Activated effector memory CD4-positive, alpha-beta T cell treated with anti-CD3 and anti-CD28 coated beads, Interleukin-2, amount 50 U/mL, for 16 hours (primary cell): Measurements from ENCODE around the gene MIEF2.
"Not testable (repeated sequence)": the region's sequence is repeated elsewhere in the genome, so short reads cannot be mapped to it uniquely, and the experiment has no call there.

Source experiments
- DNase-seq: peaks from one replicate; pipeline ENCODE4 v3.0.0-alpha.2; 2020

MIEF2 gene

GRCh38 chr17:18300725-18301480 lies 40.4 kb downstream of the MIEF2 start:
- no peak for DNase-seq

- DNase-seq = not testable (repeated sequence)
Observed at GRCh38 chr17:18303206-18303605, 42.7 kb downstream of the MIEF2 start.

- no peak for DNase-seq
Observed at GRCh38 chr17:18309202-18309601, 48.7 kb downstream of the MIEF2 start.

GRCh38 chr17:18314059-18314730 lies 53.7 kb downstream of the MIEF2 start:
- no peak for DNase-seq

- DNase-seq = peak; percentile 99
Observed at GRCh38 chr17:18314731-18315561, 54.5 kb downstream of the MIEF2 start, which contains the start of the genes SMCR8 and TOP3A. Gene SMCR8, plus strand, starts transcription at chr17:18315293. Its CDS starts 497 bp downstream, at chr17:18315790. Gene TOP3A, minus strand, starts transcription at chr17:18314994. Its CDS starts 216 bp downstream, at chr17:18314778.

- DNase-seq = no peak
Observed at GRCh38 chr17:18315562-18315922, 55.1 kb downstream of the MIEF2 start.

GRCh38 chr17:18315961-18316360 lies 55.5 kb downstream of the MIEF2 start:
- DNase-seq = no peak
